Measurements from ENCODE around the gene ATAD3C.
A peak's percentile ranks its signal among the peaks of the same experiment; 100 is the strongest.
"Not testable (repeated sequence)": the region's sequence is repeated elsewhere in the genome, so short reads cannot be mapped to it uniquely, and the experiment has no call there.

ATAD3C gene

GRCh38 chr1:1442069-1442770 lies 7.3 kb upstream of the ATAD3C start:
- no peak for DNase-seq

DNA sequence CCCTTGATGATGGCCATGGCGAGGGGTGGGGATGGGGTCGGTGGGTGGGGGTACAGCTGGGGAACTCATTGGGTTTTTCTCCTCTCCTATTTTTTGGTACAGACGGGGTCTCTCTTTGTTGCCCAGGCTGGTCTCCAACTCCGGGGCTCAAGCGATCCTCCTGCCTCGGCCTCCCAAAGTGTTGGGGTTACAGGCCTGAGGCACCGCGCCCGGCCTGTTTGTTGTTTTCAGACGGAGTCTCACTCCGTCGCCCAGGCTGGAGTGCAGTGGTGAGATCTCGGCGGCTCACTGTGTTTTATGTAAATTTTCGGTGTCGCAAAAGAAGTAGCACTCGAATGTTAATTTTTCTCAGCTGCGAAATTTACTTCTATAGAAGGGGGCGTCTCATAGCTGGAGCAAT lies 2.9 kb upstream of the ATAD3C start:
- not testable (repeated sequence) for DNase-seq

DNA sequence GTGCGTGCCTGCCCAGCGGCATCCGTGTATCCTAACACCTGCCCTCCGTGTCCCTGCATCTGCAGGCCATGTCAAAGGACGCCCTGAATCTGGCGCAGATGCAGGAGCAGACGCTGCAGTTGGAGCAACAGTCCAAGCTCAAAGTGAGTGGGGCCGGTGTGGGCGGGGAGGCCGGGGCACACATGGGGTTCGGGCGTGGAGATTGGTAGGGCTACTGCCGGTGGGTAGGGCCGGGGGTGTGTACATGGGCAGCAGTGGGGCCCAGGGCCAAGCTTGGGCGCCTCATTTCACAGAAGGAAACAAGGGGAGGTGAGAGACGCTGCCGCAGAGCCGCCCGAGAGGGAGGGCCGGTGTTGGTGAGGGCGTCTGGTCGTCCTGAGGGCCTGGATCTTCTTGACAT lies 1.1 kb downstream of the ATAD3C start:
- DNase-seq: not testable (repeated sequence)

DNA sequence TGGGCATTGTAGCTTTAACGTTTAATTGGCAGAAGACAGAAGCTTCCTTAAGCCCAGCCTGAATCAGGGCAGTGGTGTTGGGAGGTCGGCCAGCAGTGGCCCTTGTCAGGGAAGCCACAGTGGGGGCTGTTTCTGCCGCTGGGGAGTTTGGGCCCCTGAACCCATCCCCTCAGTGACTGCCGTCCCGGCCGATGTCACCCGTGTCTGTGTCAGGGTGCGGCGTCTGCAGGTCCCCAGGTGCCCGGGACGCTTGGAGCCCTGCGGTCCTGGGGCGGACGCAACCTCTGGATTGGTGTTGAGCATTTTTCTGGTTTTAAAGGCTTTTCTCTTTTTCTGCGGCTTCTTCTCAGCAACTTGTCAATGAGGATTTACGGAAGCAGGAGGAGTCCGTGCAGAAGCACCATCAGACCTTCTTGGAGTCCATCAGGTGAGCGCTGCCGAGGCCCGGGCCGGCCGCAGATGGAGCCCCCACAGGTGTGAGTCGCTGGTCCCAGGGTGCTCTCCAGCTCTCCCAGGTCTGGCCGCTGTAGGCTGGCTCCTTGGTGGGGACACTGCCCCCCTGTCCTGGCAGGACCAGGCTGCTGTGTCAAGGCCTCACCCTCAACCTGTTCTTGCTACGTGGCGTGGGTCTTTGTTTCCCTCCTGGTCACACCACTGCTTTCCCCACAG lies 2.3 kb downstream of the ATAD3C start:
- no peak for DNase-seq

DNA sequence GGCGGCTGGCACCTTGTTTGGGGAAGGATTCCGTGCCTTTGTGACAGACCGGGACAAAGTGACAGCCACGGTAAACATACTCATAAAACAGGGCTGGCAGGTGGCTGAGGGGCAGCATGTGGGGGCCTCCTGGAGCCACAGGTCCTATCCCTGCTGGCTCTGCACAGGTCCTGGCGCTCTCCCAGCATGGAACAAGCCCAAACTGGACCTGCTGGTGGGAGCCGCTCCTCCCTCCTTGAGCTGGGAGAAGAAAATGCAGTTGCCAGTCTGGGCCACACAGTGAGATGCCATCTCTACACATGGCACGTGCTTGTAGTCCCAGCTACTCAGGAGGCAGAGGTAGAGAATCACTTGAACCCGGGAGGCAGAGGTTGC lies 2.9 kb downstream of the ATAD3C start:
- not testable (repeated sequence) for DNase-seq

DNA sequence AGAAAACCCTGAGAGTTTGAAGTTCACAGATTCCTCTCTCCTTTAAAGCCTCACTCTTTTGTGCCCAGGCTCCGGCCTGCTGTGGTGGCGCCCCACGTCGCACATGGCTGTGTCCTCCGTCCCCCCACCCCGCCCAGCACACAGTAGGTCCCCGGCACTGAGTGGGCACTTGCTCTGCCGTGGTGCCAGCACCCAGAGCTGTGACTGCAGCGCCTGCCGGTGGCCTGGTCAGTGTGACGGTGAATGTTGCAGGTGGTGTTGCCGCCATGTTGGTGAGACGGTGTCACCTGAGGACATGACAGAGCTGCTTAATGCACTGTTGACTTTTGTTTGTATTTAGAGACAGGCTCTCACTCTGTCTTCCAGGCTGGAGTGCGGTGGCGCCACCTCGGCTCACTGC lies 3.4 kb downstream of the ATAD3C start:
- no peak for DNase-seq

DNA sequence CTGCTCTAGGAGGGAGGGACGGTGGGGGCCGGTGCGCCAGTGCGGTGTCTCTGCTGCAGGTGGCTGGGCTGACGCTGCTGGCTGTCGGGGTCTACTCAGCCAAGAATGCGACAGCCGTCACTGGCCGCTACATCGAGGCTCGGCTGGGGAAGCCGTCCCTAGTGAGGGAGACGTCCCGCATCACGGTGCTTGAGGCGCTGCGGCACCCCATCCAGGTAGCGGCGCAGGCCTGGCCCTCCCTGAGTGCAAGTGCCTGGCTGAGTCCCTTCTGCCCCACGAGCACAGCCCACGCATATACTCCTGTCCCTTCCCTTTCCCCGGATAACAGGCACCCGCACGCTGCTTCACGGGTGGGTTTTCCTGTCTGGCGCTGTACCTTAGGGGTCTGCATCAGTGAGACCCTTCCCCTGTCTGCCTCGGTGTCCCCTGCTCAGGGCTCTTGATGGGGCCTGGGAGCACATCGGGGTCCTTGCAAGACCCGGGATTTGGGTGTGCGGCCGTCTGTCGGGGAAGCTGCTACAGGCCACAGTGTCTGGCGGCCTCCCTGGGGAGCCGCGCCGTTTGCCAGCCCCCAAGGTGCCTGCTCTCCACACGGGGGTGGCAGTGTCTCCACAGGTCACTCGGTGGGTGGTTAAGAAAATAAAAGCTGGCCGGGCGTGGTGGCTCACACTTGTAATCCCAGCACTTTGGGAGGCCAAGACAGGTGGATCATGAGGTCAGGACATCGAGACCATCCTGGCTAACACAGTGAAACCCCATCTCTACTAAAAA lies 5.0 kb downstream of the ATAD3C start:
- not testable (repeated sequence) for DNase-seq

- DNase-seq: no peak
These were observed 5.9 kb downstream of the ATAD3C start for GRCh38 chr1:1455366-1455884.

DNA sequence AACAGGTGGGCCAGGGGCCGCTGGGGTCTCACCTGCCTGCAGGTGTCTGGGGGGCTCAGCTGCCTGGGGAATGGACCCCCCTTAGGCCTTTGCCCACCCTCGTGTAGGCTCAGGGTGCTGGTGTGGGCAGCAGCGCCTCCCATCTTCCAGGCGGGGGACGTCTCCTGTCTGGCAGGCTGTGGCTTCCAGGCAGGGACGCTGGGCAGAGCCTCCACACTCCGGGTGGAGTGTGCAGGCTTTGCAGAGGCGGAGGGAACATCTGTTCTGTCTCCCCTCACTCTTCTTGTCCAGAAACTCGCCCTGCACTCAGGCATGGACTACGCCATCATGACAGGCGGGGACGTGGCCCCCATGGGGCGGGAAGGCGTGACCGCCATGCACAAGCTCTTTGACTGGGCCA lies 6.4 kb downstream of the ATAD3C start:
- DNase-seq: not testable (repeated sequence)

GRCh38 chr1:1456683-1457255 lies 7.3 kb downstream of the ATAD3C start:
- not testable (repeated sequence) for DNase-seq

GRCh38 chr1:1459156-1459555 lies 9.7 kb downstream of the ATAD3C start:
- DNase-seq: not testable (repeated sequence)

- DNase-seq: not testable (repeated sequence)
These were observed 10.2 kb downstream of the ATAD3C start for GRCh38 chr1:1459711-1460110.

DNA sequence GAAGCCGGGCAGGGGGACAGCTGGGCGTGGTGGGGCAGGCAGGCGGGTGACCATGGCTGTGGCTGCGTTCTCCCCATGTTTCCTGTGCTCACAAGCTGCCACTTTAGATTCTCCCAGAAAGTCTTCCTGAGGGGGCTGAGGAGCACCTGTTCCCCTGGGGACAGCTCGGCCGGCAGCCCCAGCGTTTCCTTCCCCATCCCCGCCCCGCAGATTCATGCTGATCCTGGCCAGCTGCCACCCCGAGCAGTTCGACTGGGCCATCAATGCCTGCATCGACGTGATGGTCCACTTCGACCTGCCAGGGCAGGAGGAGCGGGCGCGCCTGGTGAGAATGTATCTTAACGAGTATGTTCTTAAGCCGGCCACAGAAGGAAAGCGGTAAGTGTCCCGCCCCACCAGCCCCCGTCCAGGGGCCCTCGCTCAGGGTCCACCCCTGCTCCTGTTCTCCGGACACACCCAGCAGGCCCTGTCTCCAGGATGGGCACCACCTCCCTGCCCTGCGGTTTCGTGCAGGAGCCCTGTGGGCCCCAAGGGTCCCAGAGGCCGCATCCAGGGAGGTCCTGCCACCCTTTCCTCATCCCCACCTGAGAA lies 11.1 kb downstream of the ATAD3C start:
- DNase-seq: no peak

GRCh38 chr1:1461721-1462317 lies 12.3 kb downstream of the ATAD3C start:
- no peak for DNase-seq

DNA sequence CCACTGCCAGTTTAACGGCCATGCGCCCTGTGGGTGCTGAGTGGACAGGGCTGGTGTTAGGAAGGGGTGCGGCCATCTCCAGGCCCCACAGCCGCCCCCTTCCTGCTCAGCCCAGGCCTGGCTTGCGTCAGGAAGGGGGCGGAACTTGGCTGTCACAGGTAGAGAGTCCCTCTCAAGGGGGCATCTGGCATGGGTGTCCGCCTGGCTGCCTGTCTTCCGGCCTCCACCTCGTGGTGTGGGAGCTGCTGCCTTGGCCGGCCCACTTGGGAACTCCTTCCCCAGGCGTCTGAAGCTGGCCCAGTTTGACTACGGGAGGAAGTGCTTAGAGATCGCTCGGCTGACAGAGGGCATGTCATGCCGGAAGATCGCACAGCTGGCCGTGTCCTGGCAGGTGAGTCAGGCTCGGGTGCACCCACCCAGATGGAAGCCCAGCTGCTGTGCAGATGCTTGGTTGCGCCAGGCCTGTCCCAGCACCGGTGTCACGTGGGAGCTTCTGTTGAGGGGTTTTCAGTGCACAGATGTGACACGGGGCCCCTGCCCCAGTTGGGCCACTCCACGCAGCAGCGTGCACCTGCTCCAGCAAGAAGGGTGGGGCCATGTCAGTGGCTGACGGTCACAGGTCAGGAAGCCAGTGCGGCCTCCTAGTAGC lies 13.0 kb downstream of the ATAD3C start:
- DNase-seq: peak; percentile 37

GRCh38 chr1:1463312-1463711 lies 13.8 kb downstream of the ATAD3C start:
- DNase-seq: no peak

- not testable (repeated sequence) for DNase-seq
These were observed 18.9 kb downstream of the ATAD3C start for GRCh38 chr1:1468196-1468985.

DNA sequence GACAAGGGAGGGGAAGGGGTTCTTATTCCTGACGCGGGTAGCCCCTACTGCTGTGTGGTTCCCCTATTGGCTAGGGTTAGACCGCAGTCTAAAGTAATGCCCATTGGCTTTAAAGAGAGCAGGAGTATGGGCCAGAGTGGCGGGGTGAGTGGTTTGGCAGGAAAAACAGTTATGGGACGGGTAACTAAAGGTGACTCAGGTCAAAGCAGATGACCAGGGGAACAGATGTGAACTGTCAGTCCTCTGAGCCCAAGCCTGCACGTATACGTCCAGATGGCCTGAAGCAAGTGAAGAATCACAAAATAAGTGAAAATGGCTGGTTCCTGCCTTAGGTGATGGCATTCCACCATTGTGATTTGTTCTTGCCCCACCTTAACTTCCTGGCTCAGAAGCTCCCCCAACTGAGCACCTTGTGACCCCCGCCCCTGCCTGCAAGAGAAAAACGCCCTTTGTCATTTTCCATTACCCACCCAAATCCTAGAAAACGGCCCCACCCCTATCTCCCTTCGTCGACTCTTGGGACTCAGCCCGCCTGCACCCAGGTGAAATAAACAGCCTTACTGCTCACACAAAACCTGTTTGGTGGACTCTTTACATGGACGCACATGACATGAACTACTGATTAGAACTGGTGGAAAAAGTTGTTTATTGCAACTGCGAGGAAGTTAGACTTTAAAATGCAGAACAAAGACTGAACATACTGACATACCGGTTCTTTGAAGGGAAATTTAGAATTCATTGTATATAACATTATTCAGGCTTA lies 21.3 kb downstream of the ATAD3C start:
- DNase-seq: no peak

DNA sequence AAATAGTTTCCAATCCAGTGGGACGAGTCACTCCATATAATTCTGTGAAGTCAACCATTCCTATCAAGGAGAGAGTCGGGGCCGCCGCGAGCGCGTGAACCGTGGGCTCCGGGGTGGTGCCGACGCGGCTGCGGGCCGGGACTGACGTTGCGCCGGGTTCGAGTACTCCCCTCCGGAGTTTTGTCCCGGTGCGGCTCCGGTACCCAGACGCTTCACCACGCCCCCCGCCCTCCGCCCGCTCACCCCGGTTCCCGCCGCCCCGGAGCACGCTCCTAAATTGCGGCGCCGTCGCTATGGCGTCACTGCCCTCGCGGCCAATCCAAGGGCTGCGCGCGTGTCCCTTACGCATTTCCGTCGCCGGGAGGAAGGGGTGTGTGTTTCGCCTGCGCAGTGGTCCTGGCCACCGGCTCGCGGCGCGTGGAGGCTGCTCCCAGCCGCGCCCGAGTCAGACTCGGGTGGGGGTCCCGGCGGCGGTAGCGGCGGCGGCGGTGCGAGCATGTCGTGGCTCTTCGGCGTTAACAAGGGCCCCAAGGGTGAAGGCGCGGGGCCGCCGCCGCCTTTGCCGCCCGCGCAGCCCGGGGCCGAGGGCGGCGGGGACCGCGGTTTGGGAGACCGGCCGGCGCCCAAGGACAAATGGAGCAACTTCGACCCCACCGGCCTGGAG lies 22.0 kb downstream of the ATAD3C start, which contains the start of gene ATAD3B:
TSS of gene ATAD3B (plus strand) at position 377 of the 664 bp plus-strand sequence. CDS start at position 497, 120 bp downstream.
- DNase-seq: peak; percentile 80
